H1 (cell line): ENCODE measurements around the gene MARCHF3. TPM values are rescaled to one million over a fixed set of nuclear protein-coding genes. Genes with fewer than 3 reads are reported as not detected.
A peak's percentile ranks its signal among the peaks of the same experiment; 100 is the strongest.

ENCODE experiments used
- CTCF ChIA-PET: fragments of 300-600 bp; sonication (Branson Sonifier 250); formaldehyde crosslinking; loops from one replicate; lab custom pipeline; 2021; ENCODE audit not compliant: partially characterized antibody; lab: Charles Lee
- POLR2A ChIA-PET: fragments of 300-600 bp; sonication (Branson Sonifier 250); formaldehyde crosslinking; loops from one replicate; lab custom pipeline; 2021; ENCODE audit warnings: inconsistent platforms; ENCODE audit not compliant: partially characterized antibody; lab: Charles Lee
- DNase-seq, 2 experiments: peaks; one replicate each; pipeline versions ENCODE4 v3.0.0 to v3.0.0-alpha.2; 2010 to 2022; ENCODE audit warnings: low spot score in 2 of 2, low read depth in 1 of 2, mixed read lengths in 1 of 2
- FAIRE-seq: peaks from 2 replicates; lab custom pipeline; 2011; peaks lifted over from hg19 to GRCh38; lab: Jason Lieb, UNC
- H2AFZ ChIP-seq: 2 replicates; pipeline ENCODE4 v1.8.1; 2012; ENCODE audit warnings: low read length, inconsistent platforms
- H2AK5ac ChIP-seq: 2 replicates; pipeline ENCODE4 v1.6.1; 2013; ENCODE audit warnings: low read depth, low read length
- H2BK120ac ChIP-seq: replicated peaks from 2 replicates; pipeline ENCODE3; 2013; ENCODE audit warnings: low read depth, low read length, inconsistent platforms
- H2BK12ac ChIP-seq: 2 replicates; pipeline ENCODE4 v1.6.1; 2013; ENCODE audit warnings: low read depth, low read length
- H2BK15ac ChIP-seq: 2 replicates; pipeline ENCODE4 v1.6.1; 2013; ENCODE audit warnings: low read length
- H2BK20ac ChIP-seq: 2 replicates; pipeline ENCODE4 v1.6.1; 2013; ENCODE audit warnings: low read length
- H2BK5ac ChIP-seq: 2 replicates; pipeline ENCODE4 v1.6.1; 2013; ENCODE audit warnings: low read depth, low read length
- H3K14ac ChIP-seq: 2 replicates; pipeline ENCODE4 v1.6.1; 2013; ENCODE audit warnings: inconsistent platforms; ENCODE audit not compliant: insufficient read length
- H3K18ac ChIP-seq: 2 replicates; pipeline ENCODE4 v1.6.1; 2013; ENCODE audit warnings: low read length; ENCODE audit errors: extremely low read depth
- H3K23ac ChIP-seq: 2 replicates; pipeline ENCODE4 v1.6.1; 2013; ENCODE audit warnings: inconsistent platforms; ENCODE audit not compliant: insufficient read length
- H3K23me2 ChIP-seq: 2 replicates; pipeline ENCODE4 v1.6.1; 2013; ENCODE audit warnings: low read depth, low read length
- H3K27ac ChIP-seq: 2 replicates; pipeline ENCODE4 v1.6.1; 2011; ENCODE audit warnings: low read depth, low read length, inconsistent platforms
- H3K27me3 ChIP-seq, 4 experiments: replicated peaks in 1 of 4; 1 replicate in 1 of 4; 2 replicates in 3 of 4; pipeline versions ENCODE4 v1.6.1 to v1.8.1; 2011 to 2013; ENCODE audit warnings: low read length in 3 of 4, mild to moderate bottlenecking in 3 of 4, inconsistent platforms in 2 of 4, mixed read lengths in 2 of 4, moderate library complexity in 1 of 4; ENCODE audit not compliant: control insufficient read depth in 3 of 4, insufficient read depth in 3 of 4; ENCODE audit errors: extremely low read depth in 1 of 4
- H3K36me3 ChIP-seq, 4 experiments: 2 replicates each; pipeline versions ENCODE4 v1.6.1 to v1.8.1; 2011 to 2013; ENCODE audit warnings: mild to moderate bottlenecking in 4 of 4, low read length in 3 of 4, moderate library complexity in 2 of 4, control low read depth in 1 of 4, inconsistent platforms in 1 of 4; ENCODE audit not compliant: insufficient read depth in 4 of 4, control insufficient read depth in 2 of 4
- H3K4ac ChIP-seq: replicated peaks from 2 replicates; pipeline ENCODE3; 2013; ENCODE audit warnings: low read length, low read depth, mixed read lengths, inconsistent platforms; ENCODE audit not compliant: insufficient read length
- H3K4me1 ChIP-seq, 4 experiments: replicated peaks in 1 of 4; 1 replicate in 1 of 4; 2 replicates in 3 of 4; pipeline versions ENCODE4 v1.6.1 to v1.8.1; 2011 to 2013; ENCODE audit warnings: low read length in 3 of 4, inconsistent platforms in 2 of 4, mixed read lengths in 1 of 4; ENCODE audit not compliant: insufficient read depth in 4 of 4, control insufficient read depth in 3 of 4
- H3K4me2 ChIP-seq, 2 experiments: 2 replicates each; pipeline versions ENCODE4 v1.6.1 to v1.8.1; 2011 to 2013; ENCODE audit warnings: low read depth in 2 of 2, low read length in 2 of 2, control low read depth in 1 of 2, inconsistent platforms in 1 of 2, mild to moderate bottlenecking in 1 of 2; ENCODE audit not compliant: insufficient read depth in 1 of 2
- H3K4me3 ChIP-seq, 4 experiments: fragments of 200-600, 300-600 bp in 1 of 4; sonication (generic), shearing (Covaris generic), sonication (Bioruptor Twin) in 1 of 4; 2 replicates each; pipeline versions ENCODE4 v1.5.1 to v1.8.1; 2011 to 2016; ENCODE audit warnings: low read length in 4 of 4, low read depth in 3 of 4, control low read depth in 2 of 4, inconsistent platforms in 2 of 4, mild to moderate bottlenecking in 2 of 4, mixed read lengths in 1 of 4, moderate library complexity in 1 of 4; ENCODE audit not compliant: insufficient read depth in 2 of 4; ENCODE audit errors: extremely low read depth in 1 of 4
- H3K56ac ChIP-seq: replicated peaks from 2 replicates; pipeline ENCODE3; 2013; ENCODE audit warnings: low read depth, mild to moderate bottlenecking, mixed read lengths, low read length, inconsistent platforms; ENCODE audit not compliant: insufficient read length
- H3K79me1 ChIP-seq: 2 replicates; pipeline ENCODE4 v1.6.1; 2013; ENCODE audit warnings: low read depth, low read length, control low read depth
- H3K79me2 ChIP-seq, 2 experiments: 2 replicates each; pipeline versions ENCODE4 v1.6.1 to v1.8.1; 2012 to 2013; ENCODE audit warnings: low read length in 2 of 2, mild to moderate bottlenecking in 2 of 2, inconsistent platforms in 1 of 2; ENCODE audit not compliant: insufficient read depth in 2 of 2, control insufficient read depth in 1 of 2
- H3K9ac ChIP-seq, 4 experiments: replicated peaks in 1 of 4; 1 replicate in 1 of 4; 2 replicates in 3 of 4; pipeline versions ENCODE4 v1.6.1 to v1.8.1; 2011 to 2013; ENCODE audit warnings: low read depth in 3 of 4, low read length in 3 of 4, control low read depth in 2 of 4, mild to moderate bottlenecking in 2 of 4, moderate library complexity in 2 of 4, inconsistent platforms in 1 of 4; ENCODE audit errors: extremely low read depth in 1 of 4
- H3K9me3 ChIP-seq, 2 experiments: 2 replicates each; pipeline versions ENCODE4 v1.6.1 to v1.8.1; 2012 to 2013; ENCODE audit warnings: mild to moderate bottlenecking in 2 of 2, moderate library complexity in 2 of 2, control low read depth in 1 of 2, inconsistent platforms in 1 of 2, low read depth in 1 of 2, low read length in 1 of 2, mixed read lengths in 1 of 2; ENCODE audit not compliant: insufficient read depth in 2 of 2
- H4K20me1 ChIP-seq, 2 experiments: replicated peaks in 1 of 2; 2 replicates each; pipeline versions ENCODE3 to v1.8.1; 2011 to 2013; ENCODE audit warnings: inconsistent platforms in 2 of 2, low read length in 2 of 2, mild to moderate bottlenecking in 1 of 2; ENCODE audit not compliant: insufficient read depth in 2 of 2, control insufficient read depth in 1 of 2
- H4K5ac ChIP-seq: 2 replicates; pipeline ENCODE4 v1.6.1; 2013; ENCODE audit warnings: low read length, low read depth, mixed read lengths, inconsistent platforms; ENCODE audit not compliant: insufficient read length
- H4K8ac ChIP-seq: 2 replicates; pipeline ENCODE4 v1.8.0; 2013; ENCODE audit warnings: mild to moderate bottlenecking, moderate library complexity, low read length, inconsistent platforms; ENCODE audit not compliant: insufficient read depth; ENCODE audit errors: extremely low read depth
- H4K91ac ChIP-seq: replicated peaks from 2 replicates; pipeline ENCODE3; 2013; ENCODE audit warnings: low read length, mixed read lengths, inconsistent platforms; ENCODE audit not compliant: insufficient read length
- BCL11A ChIP-seq, 2 experiments: IDR thresholded peaks; one replicate each; pipeline ENCODE4 v1.6.1; 2011; ENCODE audit warnings: low read depth in 2 of 2, low read length in 2 of 2, mild to moderate bottlenecking in 2 of 2
- CEBPB ChIP-seq: IDR thresholded peaks from 2 replicates; pipeline ENCODE4 v1.6.1; 2012; ENCODE audit warnings: low read depth, low read length
- CTBP2 ChIP-seq: IDR thresholded peaks from 2 replicates; pipeline ENCODE4 v1.7.0; 2011; ENCODE audit warnings: borderline replicate concordance, mild to moderate bottlenecking, moderate library complexity, mixed read lengths, low read length; ENCODE audit not compliant: insufficient read depth, insufficient read length
- GTF2F1 ChIP-seq: IDR thresholded peaks from 2 replicates; pipeline ENCODE4 v1.6.1; 2012; ENCODE audit warnings: low read depth, low read length, improper control_type of control experiment, borderline replicate concordance
- HDAC6 ChIP-seq: IDR thresholded peaks from one replicate; pipeline ENCODE4 v1.7.1; 2012; ENCODE audit warnings: low read depth, mild to moderate bottlenecking, inconsistent platforms, low read length, moderate library complexity
- NRF1 ChIP-seq: IDR thresholded peaks from 2 replicates; pipeline ENCODE4 v1.6.1; 2011; ENCODE audit warnings: mild to moderate bottlenecking, low read depth, low read length, improper control_type of control experiment
- PHF8 ChIP-seq: fragments of 200-600 bp; sonication (generic); conservative IDR thresholded peaks from 2 replicates; pipeline ENCODE4 v1.7.1; 2012; ENCODE audit warnings: low read depth, mild to moderate bottlenecking, inconsistent platforms, low read length, moderate library complexity
- POLR2AphosphoS5 ChIP-seq: IDR thresholded peaks from 2 replicates; pipeline ENCODE4 v1.6.1; 2011; ENCODE audit warnings: low read depth, low read length
- RAD21 ChIP-seq, 2 experiments: IDR thresholded peaks in 1 of 2; conservative IDR thresholded peaks in 1 of 2; 2 replicates each; pipeline ENCODE4 v1.6.1; 2011; ENCODE audit warnings: low read depth in 2 of 2, low read length in 2 of 2, improper control_type of control experiment in 1 of 2, inconsistent platforms in 1 of 2, mild to moderate bottlenecking in 1 of 2, moderate library complexity in 1 of 2
- SIRT6 ChIP-seq: IDR thresholded peaks from one replicate; pipeline ENCODE4 v1.7.1; 2012; ENCODE audit warnings: low read length, inconsistent platforms
- SIX5 ChIP-seq: IDR thresholded peaks from 2 replicates; pipeline ENCODE4 v1.6.1; 2011; ENCODE audit warnings: mild to moderate bottlenecking, low read depth, low read length
- SP2 ChIP-seq: IDR thresholded peaks from 2 replicates; pipeline ENCODE4 v1.6.1; 2012; ENCODE audit warnings: mild to moderate bottlenecking, low read length, inconsistent platforms
- SUZ12 ChIP-seq: fragments of 200-600 bp; sonication (generic); IDR thresholded peaks from 2 replicates; pipeline ENCODE4 v1.6.1; 2012; ENCODE audit warnings: mild to moderate bottlenecking, inconsistent platforms, low read length, moderate library complexity, mixed read lengths
- TBP ChIP-seq: IDR thresholded peaks from 2 replicates; pipeline ENCODE4 v1.6.1; 2011; ENCODE audit warnings: low read depth, low read length, improper control_type of control experiment
- WGBS, 2 experiments: shearing (Covaris generic) in 1 of 2; methylation state at CpG; one replicate each; pipeline versions ENCODE4 v1.1.6 to v1.1.7; 2013 to 2015; ENCODE audit warnings: low lambda C conversion rate in 2 of 2, mixed read lengths in 2 of 2, inconsistent platforms in 1 of 2, low coverage in 1 of 2, missing lambda C conversion rate in 1 of 2; ENCODE audit not compliant: insufficient replicate concordance in 2 of 2, insufficient coverage in 1 of 2, insufficient read length in 1 of 2; ENCODE audit errors: extremely low coverage in 1 of 2, missing lambda C conversion rate in 1 of 2; 5-methylcytosine and 5-hydroxymethylcytosine counted together
- polyA plus RNA-seq, 7 experiments: library from polyadenylated mRNA; depleted of rRNA in 3 of 7; stranded (reverse) in 5 of 7; unstranded in 2 of 7; fragments of >200 nt in 5 of 7; fragments of 200-250 nt in 2 of 7; gene quantifications; 1 replicate in 5 of 7; 2 replicates in 1 of 7; 4 replicates in 1 of 7; pipeline versions ENCODE4 v1.2.1 to v1.2.3, GENCODE V29; 2011 to 2013; ENCODE audit warnings: missing spikeins in 2 of 7, mixed read lengths in 2 of 7
- total RNA-seq: library from RNA; stranded (reverse); fragmentation: NEBNext Ultra II Directional; extraction: Animal tissue kit (Norgen Biotek cat#: 25700); gene quantifications from 2 replicates; pipeline ENCODE4 v1.2.1, GENCODE V29; 2021

MARCHF3 gene
- total and polyA plus RNA-seq, 2 of the 8 experiments (the other 6 are each of a cell fraction or from before 2014, with no cell fraction given) = 12.0 to 16.9 TPM

GRCh38 chr5:126849101-126849678 lies 181.2 kb downstream of the MARCHF3 start:
- no peaks in the 10 kb centered on the region for H4K20me1 ChIP-seq
- no peak overlapping the region for H3K4ac ChIP-seq
- H4K8ac ChIP-seq = no peak overlapping the region
- peaks cover 0 to 3% (median 0%) of the 10 kb centered on the region in 4 experiments; a peak in 1 of 8 replicates for H3K36me3 ChIP-seq
- no peak overlapping the region for H3K4me2 ChIP-seq
- CTCF ChIA-PET = interaction anchor here (1.3 to 1.7 kb wide), 4 partner anchors 12 to 200 kb away, joined by 3 to 6 read pairs (median 4); no protein-coding TSS in a partner anchor
- H3K56ac ChIP-seq = no peak overlapping the region
- no peak overlapping the region for H3K27ac ChIP-seq
- no peaks in the 10 kb centered on the region for H3K79me1 ChIP-seq
- H4K5ac ChIP-seq = no peak overlapping the region
- H3K4me3 ChIP-seq = no peak overlapping the region
- no peak overlapping the region for H3K14ac ChIP-seq
- no peaks in the 10 kb centered on the region for H3K23me2 ChIP-seq
- FAIRE-seq (no peak), DNase-seq (no peak)
- H3K18ac ChIP-seq = no peak overlapping the region
- peaks cover 6 to 26% (median 20%) of the 10 kb centered on the region in 4 experiments for H3K4me1 ChIP-seq
- H2AK5ac ChIP-seq = no peak overlapping the region
- no peak overlapping the region for H2BK5ac ChIP-seq
- no peak overlapping the region for H2BK120ac ChIP-seq
- H3K79me2 ChIP-seq = peaks cover 0 to 21% of the 10 kb centered on the region in 2 experiments; a peak in 3 of 4 replicates
- H4K91ac ChIP-seq = peak overlapping the region; percentile 12
- POLR2A ChIA-PET = interaction anchor here (0.6 to 1.0 kb wide), 3 partner anchors 16 to 368 kb away, joined by 3 to 4 read pairs (median 3); partner anchors contain the start of gene ALDH7A1
- no peak overlapping the region for H2BK12ac ChIP-seq
- 94% methylated on average over 3 of the region's 3 CpGs; no CpG with 5 or more reads in 1 of the 2 experiments for WGBS, 2 experiments
- H2AFZ ChIP-seq = no peak overlapping the region
- no peak overlapping the region for H2BK15ac ChIP-seq
- H3K9ac ChIP-seq = no peak overlapping the region
- no peaks in the 10 kb centered on the region for H3K27me3 ChIP-seq
- H3K23ac ChIP-seq = no peak overlapping the region
- no peak overlapping the region for H2BK20ac ChIP-seq
- H3K9me3 ChIP-seq = no peaks in the 10 kb centered on the region; a peak in 1 of 4 replicates
- no peak for TF ChIP-seq SUZ12
- no peak for TF ChIP-seq CTBP2
- no peak for TF ChIP-seq CEBPB
- no peak for TF ChIP-seq SIRT6
- no peak for TF ChIP-seq SP2
- TF ChIP-seq GTF2F1 = no peak
- TF ChIP-seq HDAC6 = no peak
- no peak for TF ChIP-seq TBP
- TF ChIP-seq POLR2AphosphoS5 = no peak
- no peak for TF ChIP-seq BCL11A (IDR thresholded peaks at IDR 0.05; ENCODE audit: low read depth in 2 of 2, low read length in 2 of 2)
- no peak for TF ChIP-seq NRF1
- no peak for TF ChIP-seq SIX5
- no peak for TF ChIP-seq RAD21 (IDR thresholded peaks at IDR 0.05 in 1 of 2, conservative IDR thresholded peaks at IDR 0.05 in 1 of 2; ENCODE audit: low read depth in 2 of 2, low read length in 2 of 2)
- TF ChIP-seq PHF8 = no peak
